Immature natural killer cell (primary cell): Measurements from ENCODE around the gene FOSB. TPM values are rescaled to one million over a fixed set of nuclear protein-coding genes. Genes with fewer than 3 reads are reported as not detected.
A peak's percentile ranks its signal among the peaks of the same experiment; 100 is the strongest.

Source experiments
- DNase-seq, 3 donors: peaks; one replicate each; pipeline ENCODE4 v3.0.0; 2022; ENCODE audit warnings: mixed read lengths in 1 of 3
- H3K27ac Mint-ChIP-seq, 6 donors: one replicate each; pipeline ENCODE4 v1.8.0; 2020; ENCODE audit warnings: mixed read lengths in 6 of 6, mild to moderate bottlenecking in 5 of 6, inconsistent platforms in 4 of 6, moderate library complexity in 3 of 6
- H3K27me3 Mint-ChIP-seq, 3 donors: one replicate each; pipeline ENCODE4 v1.8.0; 2020 to 2021; ENCODE audit warnings: low read depth in 3 of 3, mild to moderate bottlenecking in 3 of 3, mixed read lengths in 3 of 3, moderate library complexity in 3 of 3, inconsistent platforms in 1 of 3
- H3K36me3 Mint-ChIP-seq, 3 donors: one replicate each; pipeline ENCODE4 v1.8.0; 2020; ENCODE audit warnings: mixed read lengths in 3 of 3, inconsistent platforms in 2 of 3, mild to moderate bottlenecking in 2 of 3
- H3K4me1 Mint-ChIP-seq, 2 donors: one replicate each; pipeline ENCODE4 v1.8.0; 2020; ENCODE audit warnings: inconsistent platforms in 2 of 2, mild to moderate bottlenecking in 2 of 2, mixed read lengths in 2 of 2, moderate library complexity in 1 of 2
- H3K4me3 Mint-ChIP-seq, 5 donors: one replicate each; pipeline ENCODE4 v1.8.0; 2020; ENCODE audit warnings: mild to moderate bottlenecking in 5 of 5, mixed read lengths in 5 of 5, inconsistent platforms in 3 of 5, moderate library complexity in 3 of 5
- H3K9me3 Mint-ChIP-seq, 6 donors: one replicate each; pipeline ENCODE4 v1.8.0; 2020; ENCODE audit warnings: mild to moderate bottlenecking in 6 of 6, mixed read lengths in 6 of 6, inconsistent platforms in 4 of 6, moderate library complexity in 3 of 6
- polyA plus RNA-seq, 3 donors: library from polyadenylated mRNA; unstranded; fragments of 300-500 nt; fragmentation: Illumina TruSeq; gene quantifications; one replicate each; pipeline ENCODE4 v1.2.3, GENCODE V29; 2021

Gene FOSB
- polyA plus RNA-seq, 3 donors from 2014 or later = 11.6 to 30.1 (median 11.6) TPM

DNA sequence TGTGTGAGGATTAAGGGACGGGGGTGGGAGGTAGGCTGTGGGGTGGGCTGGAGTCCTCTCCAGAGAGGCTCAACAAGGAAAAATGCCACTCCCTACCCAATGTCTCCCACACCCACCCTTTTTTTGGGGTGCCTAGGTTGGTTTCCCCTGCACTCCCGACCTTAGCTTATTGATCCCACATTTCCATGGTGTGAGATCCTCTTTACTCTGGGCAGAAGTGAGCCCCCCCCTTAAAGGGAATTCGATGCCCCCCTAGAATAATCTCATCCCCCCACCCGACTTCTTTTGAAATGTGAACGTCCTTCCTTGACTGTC is 5.5 kb downstream of the FOSB start:
- Mint-ChIP-seq H3K4me1 (peaks cover 61 to 71% of the 10 kb centered on the region in 2 donors), H3K4me3 (peak overlapping the region in 1 of 5 donors; percentile 51), H3K36me3 (peaks cover 0 to 6% (median 0%) of the 10 kb centered on the region in 3 donors), H3K9me3 (no peaks in the 10 kb centered on the region), H3K27ac (peak overlapping the region in 4 of 6 donors; percentile 53 to 72 (median 69)), H3K27me3 (peaks cover 72 to 85% (median 80%) of the 10 kb centered on the region in 3 donors)
- no peak for DNase-seq

DNA sequence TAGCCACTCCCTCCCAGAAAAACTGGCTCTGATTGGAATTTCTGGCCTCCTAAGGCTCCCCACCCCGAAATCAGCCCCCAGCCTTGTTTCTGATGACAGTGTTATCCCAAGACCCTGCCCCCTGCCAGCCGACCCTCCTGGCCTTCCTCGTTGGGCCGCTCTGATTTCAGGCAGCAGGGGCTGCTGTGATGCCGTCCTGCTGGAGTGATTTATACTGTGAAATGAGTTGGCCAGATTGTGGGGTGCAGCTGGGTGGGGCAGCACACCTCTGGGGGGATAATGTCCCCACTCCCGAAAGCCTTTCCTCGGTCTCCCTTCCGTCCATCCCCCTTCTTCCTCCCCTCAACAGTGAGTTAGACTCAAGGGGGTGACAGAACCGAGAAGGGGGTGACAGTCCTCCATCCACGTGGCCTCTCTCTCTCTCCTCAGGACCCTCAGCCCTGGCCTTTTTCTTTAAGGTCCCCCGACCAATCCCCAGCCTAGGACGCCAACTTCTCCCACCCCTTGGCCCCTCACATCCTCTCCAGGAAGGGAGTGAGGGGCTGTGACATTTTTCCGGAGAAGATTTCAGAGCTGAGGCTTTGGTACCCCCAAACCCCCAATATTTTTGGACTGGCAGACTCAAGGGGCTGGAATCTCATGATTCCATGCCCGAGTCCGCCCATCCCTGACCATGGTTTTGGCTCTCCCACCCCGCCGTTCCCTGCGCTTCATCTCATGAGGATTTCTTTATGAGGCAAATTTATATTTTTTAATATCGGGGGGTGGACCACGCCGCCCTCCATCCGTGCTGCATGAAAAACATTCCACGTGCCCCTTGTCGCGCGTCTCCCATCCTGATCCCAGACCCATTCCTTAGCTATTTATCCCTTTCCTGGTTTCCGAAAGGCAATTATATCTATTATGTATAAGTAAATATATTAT is 6.1 kb downstream of the FOSB start:
- peak overlapping the region in 2 of 5 donors; percentile 17 to 51 for H3K4me3 Mint-ChIP-seq
- no peaks in the 10 kb centered on the region for H3K9me3 Mint-ChIP-seq
- H3K36me3 Mint-ChIP-seq = peaks cover 0 to 6% (median 0%) of the 10 kb centered on the region in 3 donors
- DNase-seq = peak in 2 of 3 donors; percentile 23 to 31
- H3K27me3 Mint-ChIP-seq = peaks cover 72 to 85% (median 80%) of the 10 kb centered on the region in 3 donors
- peak overlapping the region in 5 of 6 donors; percentile 0 to 72 (median 67) for H3K27ac Mint-ChIP-seq
- H3K4me1 Mint-ChIP-seq = peaks cover 62 to 73% of the 10 kb centered on the region in 2 donors

DNA sequence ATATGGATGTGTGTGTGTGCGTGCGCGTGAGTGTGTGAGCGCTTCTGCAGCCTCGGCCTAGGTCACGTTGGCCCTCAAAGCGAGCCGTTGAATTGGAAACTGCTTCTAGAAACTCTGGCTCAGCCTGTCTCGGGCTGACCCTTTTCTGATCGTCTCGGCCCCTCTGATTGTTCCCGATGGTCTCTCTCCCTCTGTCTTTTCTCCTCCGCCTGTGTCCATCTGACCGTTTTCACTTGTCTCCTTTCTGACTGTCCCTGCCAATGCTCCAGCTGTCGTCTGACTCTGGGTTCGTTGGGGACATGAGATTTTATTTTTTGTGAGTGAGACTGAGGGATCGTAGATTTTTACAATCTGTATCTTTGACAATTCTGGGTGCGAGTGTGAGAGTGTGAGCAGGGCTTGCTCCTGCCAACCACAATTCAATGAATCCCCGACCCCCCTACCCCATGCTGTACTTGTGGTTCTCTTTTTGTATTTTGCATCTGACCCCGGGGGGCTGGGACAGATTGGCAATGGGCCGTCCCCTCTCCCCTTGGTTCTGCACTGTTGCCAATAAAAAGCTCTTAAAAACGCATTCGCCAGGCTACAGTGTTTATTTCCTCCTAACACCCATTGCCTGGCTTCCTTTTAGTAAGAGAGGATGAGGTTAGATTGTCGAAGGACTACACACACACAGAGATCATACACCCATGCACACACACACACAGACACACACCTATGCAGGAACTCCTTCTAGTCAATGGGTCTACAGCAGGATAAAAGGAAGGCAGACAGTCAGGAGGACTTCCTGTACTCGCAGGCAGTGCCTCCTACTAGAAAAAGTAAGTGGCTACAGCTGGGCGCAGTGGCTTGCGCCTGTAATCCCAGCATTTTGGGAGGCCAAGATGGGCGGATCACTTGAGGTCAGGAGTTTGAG is 7.1 kb downstream of the FOSB start:
- Mint-ChIP-seq H3K9me3 (no peaks in the 10 kb centered on the region), H3K4me1 (peaks cover 58 to 71% of the 10 kb centered on the region in 2 donors)

DNA sequence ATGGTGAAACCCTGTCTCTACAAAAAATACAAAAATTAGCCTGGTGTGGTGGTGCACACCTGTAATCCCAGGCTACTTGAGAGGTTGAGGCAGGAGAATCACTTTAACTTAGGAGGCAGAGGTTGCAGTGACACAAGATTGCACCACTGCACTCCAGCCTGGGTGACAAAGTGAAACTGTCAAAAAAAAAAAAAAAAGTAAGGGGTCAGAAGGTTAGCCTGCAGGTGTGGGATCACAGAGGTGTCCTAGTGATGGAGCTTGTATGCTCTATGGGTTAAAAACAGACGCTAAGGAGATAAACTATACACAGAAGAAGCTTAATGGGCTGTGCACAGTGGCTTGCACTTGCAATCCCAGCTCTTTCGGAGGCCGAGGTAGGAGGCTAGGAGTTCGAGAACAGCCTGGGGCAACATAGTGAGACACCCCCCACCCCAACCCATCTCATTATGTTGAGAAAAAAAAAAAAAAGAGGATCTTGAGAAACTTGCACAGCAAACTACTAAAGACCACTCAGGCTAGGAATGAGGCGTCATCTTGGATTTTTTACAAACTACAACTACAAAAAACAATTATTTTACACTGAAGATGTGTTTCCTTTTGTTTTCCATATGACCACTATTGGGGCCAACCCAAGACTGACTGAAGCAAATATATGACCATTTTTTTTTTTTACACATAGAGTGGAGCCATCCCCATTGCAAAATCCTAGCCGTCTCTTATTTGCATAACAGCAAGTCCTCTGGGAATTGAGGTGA is 7.9 kb downstream of the FOSB start:
- H3K27me3 Mint-ChIP-seq = peaks cover 59 to 71% (median 62%) of the 10 kb centered on the region in 3 donors
- H3K9me3 Mint-ChIP-seq = no peaks in the 10 kb centered on the region
- H3K27ac Mint-ChIP-seq = peak overlapping the region in 5 of 6 donors; percentile 53 to 71 (median 58)
- peaks cover 0 to 6% (median 0%) of the 10 kb centered on the region in 3 donors for H3K36me3 Mint-ChIP-seq
- peak in 1 of 3 donors; percentile 36 for DNase-seq
- peaks cover 50 to 62% of the 10 kb centered on the region in 2 donors for H3K4me1 Mint-ChIP-seq
- peak overlapping the region in 2 of 5 donors; percentile 40 for H3K4me3 Mint-ChIP-seq

More for the DNA sequence above, 7.1 kb downstream of the FOSB start:
- Mint-ChIP-seq H3K27me3 (peaks cover 67 to 77% (median 71%) of the 10 kb centered on the region in 3 donors), H3K27ac (peak overlapping the region in 5 of 6 donors; percentile 55 to 80 (median 62)), H3K4me3 (peak overlapping the region; percentile 22 to 58 (median 40)), H3K36me3 (peaks cover 0 to 6% (median 0%) of the 10 kb centered on the region in 3 donors)
- peak in 2 of 3 donors; percentile 25 to 36 for DNase-seq

DNA sequence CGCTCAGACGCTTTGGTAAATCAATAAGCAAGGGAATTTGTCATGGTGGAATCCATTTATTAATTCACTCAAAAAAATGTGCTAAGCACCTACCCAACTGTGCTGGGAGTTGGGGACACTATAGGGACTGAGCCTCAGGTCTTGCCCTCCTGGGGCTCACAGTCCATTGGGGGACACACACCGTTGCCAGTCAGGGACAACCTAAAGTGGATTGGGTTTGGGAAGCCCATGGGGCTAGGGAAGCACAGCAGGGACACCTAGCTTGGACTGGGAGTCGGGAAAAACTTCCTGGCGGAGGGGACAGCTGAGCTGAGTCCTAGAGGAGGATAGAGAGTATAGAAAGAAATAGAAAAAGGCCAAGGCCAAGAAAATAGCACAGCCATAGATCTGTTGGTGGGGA is 8.5 kb downstream of the FOSB start:
- peaks cover 50 to 62% of the 10 kb centered on the region in 2 donors for H3K4me1 Mint-ChIP-seq
- peak in 1 of 3 donors; percentile 26 for DNase-seq
- H3K27ac Mint-ChIP-seq = peak overlapping the region in 4 of 6 donors; percentile 55 to 79 (median 74)
- H3K36me3 Mint-ChIP-seq = peaks cover 0 to 6% (median 0%) of the 10 kb centered on the region in 3 donors
- peak overlapping the region in 3 of 5 donors; percentile 0 to 63 (median 38) for H3K4me3 Mint-ChIP-seq
- no peaks in the 10 kb centered on the region for H3K9me3 Mint-ChIP-seq
- H3K27me3 Mint-ChIP-seq = peaks cover 56 to 67% (median 58%) of the 10 kb centered on the region in 3 donors

DNA sequence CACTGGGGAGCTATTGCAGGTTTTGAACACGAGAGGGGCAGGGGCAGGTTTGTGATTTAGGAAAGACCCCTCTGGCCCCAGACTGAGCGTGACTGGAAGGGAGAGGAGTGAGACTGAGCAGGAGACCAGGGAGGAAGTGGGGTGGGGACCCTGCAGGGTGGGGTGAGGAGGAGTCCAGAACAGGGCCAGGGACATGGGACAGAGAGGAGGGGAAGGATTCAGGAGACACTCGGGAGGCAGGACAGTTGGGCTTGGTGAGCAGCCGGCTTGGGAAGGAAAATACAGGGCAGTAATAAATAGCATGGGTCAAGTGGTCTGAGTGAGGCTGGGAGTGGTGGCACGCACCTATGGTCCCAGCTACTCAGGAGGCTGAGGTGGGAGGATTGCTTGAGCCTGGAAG is 9.4 kb downstream of the FOSB start:
- peak in 1 of 3 donors; percentile 20 for DNase-seq
- peak overlapping the region; percentile 61 to 87 (median 81) for H3K27ac Mint-ChIP-seq
- H3K9me3 Mint-ChIP-seq = no peaks in the 10 kb centered on the region
- peaks cover 45 to 62% of the 10 kb centered on the region in 2 donors for H3K4me1 Mint-ChIP-seq
- peak overlapping the region; percentile 33 to 69 (median 57) for H3K4me3 Mint-ChIP-seq
- no peaks in the 10 kb centered on the region for H3K36me3 Mint-ChIP-seq
- H3K27me3 Mint-ChIP-seq = peaks cover 48 to 63% (median 49%) of the 10 kb centered on the region in 3 donors

DNA sequence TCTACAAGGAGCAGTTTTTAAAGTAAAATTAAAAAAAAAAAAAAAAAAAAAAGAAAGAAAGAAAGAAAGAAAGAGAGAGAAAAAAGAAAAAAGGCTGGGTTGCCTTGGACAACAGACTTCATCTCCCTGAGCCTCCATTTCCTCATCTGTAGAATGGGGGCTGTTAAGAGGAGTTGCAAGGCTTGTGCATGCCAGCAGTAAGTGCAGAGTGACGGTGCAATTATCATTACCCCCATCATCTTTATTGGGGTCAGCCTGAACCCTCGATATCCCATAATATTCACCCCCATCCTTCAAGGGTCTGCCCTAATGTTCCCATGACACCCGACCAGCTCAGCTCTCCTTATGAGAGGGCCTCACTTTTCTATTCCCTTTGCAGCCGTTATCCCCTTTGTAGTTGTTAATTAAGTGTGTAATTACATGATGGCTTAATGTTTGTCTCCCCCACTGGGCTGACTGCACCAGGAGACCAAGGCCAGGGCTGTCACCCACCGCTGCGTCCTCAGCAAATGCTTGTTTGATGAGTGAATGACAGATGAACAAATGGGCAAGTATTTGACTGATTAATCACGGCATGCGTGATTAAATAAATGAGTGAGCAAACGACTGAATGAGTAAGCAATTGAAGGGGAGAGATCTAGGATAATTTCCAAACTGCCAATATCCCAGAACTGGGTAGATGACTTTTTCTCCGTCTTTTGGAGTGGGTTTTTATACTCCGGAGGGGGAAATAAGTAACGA is 10.1 kb downstream of the FOSB start:
- no peaks in the 10 kb centered on the region for H3K36me3 Mint-ChIP-seq

DNA sequence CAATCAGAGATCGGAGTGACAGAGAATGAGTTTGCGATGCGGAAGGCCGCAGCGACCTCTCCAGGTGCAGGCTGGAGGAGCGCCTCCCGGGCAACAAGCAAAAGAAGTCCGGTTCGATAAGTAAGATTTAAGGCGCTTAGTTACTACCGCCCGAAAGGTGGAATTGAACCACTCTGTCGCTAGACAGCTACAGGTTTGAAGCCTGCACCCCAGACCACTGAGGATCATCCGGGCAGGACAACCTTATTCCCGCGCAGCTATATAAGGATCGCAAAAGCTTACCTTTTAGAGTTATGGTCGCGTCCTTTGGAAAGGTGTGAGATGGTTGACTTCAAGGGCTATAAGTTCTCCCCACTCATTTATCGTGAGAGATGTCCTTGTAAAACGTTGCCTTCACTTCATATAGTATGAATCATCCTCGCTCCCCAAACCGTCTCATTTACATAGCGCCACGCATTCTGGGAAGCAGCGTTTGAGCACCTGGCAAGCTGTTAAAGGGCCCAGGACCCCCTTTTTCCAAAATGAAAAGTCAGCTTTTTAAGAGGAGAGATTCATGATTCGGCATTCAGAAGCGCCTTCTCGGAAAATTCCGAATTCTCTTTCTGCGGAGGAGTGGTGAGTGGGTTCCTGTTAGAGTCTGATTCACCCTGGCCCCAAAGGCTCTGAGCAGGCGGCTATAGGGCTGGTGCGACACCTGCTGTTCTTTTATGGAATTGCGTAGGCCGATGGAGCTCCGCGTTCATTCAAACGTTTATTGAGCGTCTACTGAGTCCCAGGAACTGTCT is 10.8 kb downstream of the FOSB start:
- peak overlapping the region; percentile 88 to 100 (median 98) for H3K27ac Mint-ChIP-seq
- no peaks in the 10 kb centered on the region for H3K36me3 Mint-ChIP-seq
- H3K9me3 Mint-ChIP-seq = no peaks in the 10 kb centered on the region
- H3K27me3 Mint-ChIP-seq = peaks cover 34 to 49% (median 36%) of the 10 kb centered on the region in 3 donors
- peak overlapping the region; percentile 74 to 89 (median 79) for H3K4me3 Mint-ChIP-seq
- peak; percentile 87 to 91 (median 90) for DNase-seq
- peaks cover 36 to 53% of the 10 kb centered on the region in 2 donors for H3K4me1 Mint-ChIP-seq

More for the DNA sequence above, 10.1 kb downstream of the FOSB start:
- Mint-ChIP-seq H3K4me1 (peaks cover 40 to 55% of the 10 kb centered on the region in 2 donors), H3K9me3 (no peaks in the 10 kb centered on the region), H3K4me3 (peak overlapping the region; percentile 74 to 89 (median 79)), H3K27ac (peak overlapping the region; percentile 88 to 100 (median 98)), H3K27me3 (peaks cover 41 to 56% (median 42%) of the 10 kb centered on the region in 3 donors)
- no peak for DNase-seq

DNA sequence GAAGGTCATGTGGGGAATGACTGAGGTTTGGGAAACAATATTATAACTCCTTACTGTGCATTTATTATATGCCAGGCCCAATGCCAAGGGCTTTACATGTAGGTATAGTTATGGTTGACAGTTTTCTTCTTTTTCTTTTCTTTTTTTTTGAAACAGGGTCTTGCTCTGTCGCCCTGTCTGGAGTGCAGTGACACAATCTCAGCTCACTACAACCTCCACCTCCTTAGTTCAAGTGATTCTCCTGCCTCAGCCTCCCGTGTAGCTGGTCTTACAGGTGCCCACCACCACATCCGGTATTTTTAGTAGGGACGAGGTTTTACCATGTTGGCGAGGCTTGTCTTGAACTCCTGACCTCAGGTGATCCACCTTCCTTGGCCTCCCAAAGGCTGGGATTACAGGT is 15.2 kb downstream of the FOSB start:
- peaks cover 13 to 14% of the 10 kb centered on the region in 2 donors for H3K4me1 Mint-ChIP-seq

DNA sequence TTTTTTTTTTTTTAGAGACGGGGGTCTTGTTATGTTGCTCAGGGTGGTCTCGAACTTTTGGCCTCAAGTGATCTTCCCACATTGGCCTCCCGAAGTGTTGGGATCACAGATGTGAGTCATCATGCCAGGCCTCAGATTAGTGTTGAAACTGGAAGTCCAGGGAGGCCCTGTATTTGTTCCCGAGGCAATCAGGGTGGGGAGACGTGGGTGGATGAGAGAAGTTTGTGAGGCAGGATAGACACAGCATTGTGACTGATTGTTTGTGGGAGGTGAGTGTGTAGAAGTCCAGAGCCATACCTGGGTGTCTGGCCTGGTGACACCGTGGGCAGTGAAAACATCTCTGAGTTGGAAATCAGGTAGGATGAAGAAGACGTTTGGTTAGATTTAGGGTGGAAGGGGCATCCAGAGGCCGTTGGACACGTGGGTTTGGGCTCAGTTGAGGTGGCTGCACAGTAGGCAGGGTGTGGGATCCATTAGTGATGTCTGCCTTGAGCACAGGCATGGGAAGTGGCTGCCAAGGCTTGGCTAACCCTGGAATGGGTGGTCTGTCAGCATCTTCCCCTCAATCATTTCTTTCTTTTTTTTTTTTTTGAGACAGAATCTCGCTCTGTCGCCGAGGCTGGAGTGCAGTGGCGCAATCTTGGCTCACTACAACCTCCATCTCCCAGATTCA is 16.6 kb downstream of the FOSB start:
- peak overlapping the region in 1 of 6 donors; percentile 55 for H3K27ac Mint-ChIP-seq
- H3K9me3 Mint-ChIP-seq = no peaks in the 10 kb centered on the region
- H3K4me1 Mint-ChIP-seq = peaks cover 0 to 7% of the 10 kb centered on the region in 2 donors
- peak overlapping the region in 3 of 5 donors; percentile 51 to 59 (median 55) for H3K4me3 Mint-ChIP-seq
- H3K27me3 Mint-ChIP-seq = peaks cover 0 to 6% (median 0%) of the 10 kb centered on the region in 3 donors
- DNase-seq = no peak
- H3K36me3 Mint-ChIP-seq = no peaks in the 10 kb centered on the region

More for the DNA sequence above, 15.2 kb downstream of the FOSB start:
- no peak overlapping the region for H3K27ac Mint-ChIP-seq
- DNase-seq = no peak
- H3K4me3 Mint-ChIP-seq = no peak overlapping the region
- H3K9me3 Mint-ChIP-seq = no peaks in the 10 kb centered on the region
- H3K36me3 Mint-ChIP-seq = no peaks in the 10 kb centered on the region
- H3K27me3 Mint-ChIP-seq = peaks cover 8 to 16% (median 12%) of the 10 kb centered on the region in 3 donors
